Right lung (tissue), 10 donors: Measurements from ENCODE around the gene SMIM31. TPM values are rescaled to one million over a fixed set of nuclear protein-coding genes. Genes with fewer than 3 reads are reported as not detected.

Source experiments
- DNase-seq, 2 donors: peaks; one replicate each; pipeline ENCODE4 v3.0.0-alpha.2; 2013
- long read RNA-seq, 8 donors: transcript quantifications; one replicate each; lab custom pipeline, GENCODE V29; 2026
- polyA plus RNA-seq, 5 donors: library from polyadenylated mRNA; unstranded; fragments of 120-200 nt; gene quantifications; one replicate each; pipeline versions ENCODE4 v1.2.1 to v1.2.3, GENCODE V29; 2013; ENCODE audit warnings: inconsistent platforms in 1 of 5, low replicate concordance in 1 of 5; ENCODE audit not compliant: insufficient read length in 5 of 5, insufficient read depth in 1 of 5

The SMIM31 gene
- under 1 TPM; 0.09 to 0.48 (median 0.17) TPM for polyA plus RNA-seq
- long read RNA-seq, donor 1: 0 reads
- long read RNA-seq, donor 2: 0 reads
- long read RNA-seq, donor 3: 0 reads
- long read RNA-seq, donor 4: 0 reads
- long read RNA-seq, donor 5: 0 reads
- long read RNA-seq, donor 6: 0 reads
- long read RNA-seq, donor 7: 0 reads
- long read RNA-seq, donor 8: 0 reads

- no peak for DNase-seq
Observed at GRCh38 chr4:164753873-164754488, at the start of gene SMIM31. SMIM31 (plus strand) TSS chr4:164754131; CDS start chr4:164770444, 16,313 bp downstream.

- no peak for DNase-seq
Observed at GRCh38 chr4:164706675-164707074, 47.3 kb upstream of the SMIM31 start.

DNA sequence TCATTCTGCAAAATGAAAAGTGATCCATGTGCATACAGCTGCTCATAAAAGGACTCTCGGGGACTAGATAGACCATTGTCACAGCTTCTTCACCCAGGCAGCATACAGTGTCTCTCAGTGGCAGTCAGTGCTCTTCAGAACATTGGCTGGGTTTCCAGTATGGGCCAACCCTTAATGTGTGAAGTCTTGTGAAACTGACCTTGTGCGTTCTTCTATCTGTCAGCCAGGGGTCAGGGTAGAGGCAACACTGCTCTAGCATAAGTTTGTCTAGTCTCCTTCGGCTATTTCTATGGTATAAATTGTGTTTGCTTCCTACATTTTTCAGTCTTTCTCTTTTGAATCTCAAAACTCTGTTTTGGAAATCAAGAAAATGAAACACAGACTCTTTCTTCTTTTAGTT lies 37.0 kb upstream of the SMIM31 start:
- peak in 1 of 2 donors; percentile 12 for DNase-seq

DNA sequence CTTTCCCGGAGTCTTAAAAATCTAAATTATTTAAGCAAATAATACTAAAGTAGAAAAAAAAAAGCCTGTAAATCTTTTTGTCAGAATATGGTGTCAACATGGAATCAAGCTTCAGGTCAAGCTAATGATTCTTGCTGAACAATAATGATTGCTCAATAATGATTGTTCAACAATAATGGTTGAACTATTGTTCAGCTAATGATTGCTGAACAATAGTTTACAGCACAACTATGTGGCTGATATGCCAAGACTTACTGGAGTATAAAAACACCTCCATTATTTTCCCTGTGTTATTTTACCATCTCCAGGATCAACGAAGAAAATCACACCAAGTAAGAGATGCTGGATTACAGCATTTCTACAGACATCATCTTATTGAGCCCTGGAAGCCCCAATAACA lies 35.1 kb upstream of the SMIM31 start:
- DNase-seq: no peak

- DNase-seq: no peak
Observed at GRCh38 chr4:164725066-164725465, 28.9 kb upstream of the SMIM31 start.

- DNase-seq: no peak
Observed at GRCh38 chr4:164730705-164731393, 23.1 kb upstream of the SMIM31 start.

GRCh38 chr4:164731827-164732474 lies 22.0 kb upstream of the SMIM31 start:
- peak in 1 of 2 donors; percentile 55 for DNase-seq

DNA sequence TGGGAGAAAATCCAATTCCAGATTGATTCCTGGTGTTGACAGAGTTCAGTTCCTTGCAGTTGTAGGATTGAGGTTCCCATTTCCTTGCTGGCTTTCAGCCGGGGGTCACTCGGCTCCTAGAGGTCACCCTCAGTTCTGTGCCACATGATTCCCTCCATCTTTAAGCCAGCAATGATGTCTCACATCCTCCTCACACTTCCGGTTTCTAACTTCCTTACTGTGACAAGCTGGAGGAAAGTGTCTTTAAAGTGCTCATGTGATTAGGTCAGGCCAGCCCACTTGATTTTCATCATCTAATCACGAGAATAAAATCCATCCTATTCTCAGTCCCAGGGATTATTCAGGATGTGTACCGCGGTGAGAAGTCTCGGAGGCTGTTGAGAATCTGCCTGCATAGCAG lies 19.4 kb upstream of the SMIM31 start:
- DNase-seq: no peak

- DNase-seq: no peak
Observed at GRCh38 chr4:164748375-164748774, 5.6 kb upstream of the SMIM31 start.

GRCh38 chr4:164755432-164755831 lies 1.5 kb downstream of the SMIM31 start:
- no peak for DNase-seq

GRCh38 chr4:164756686-164757085 lies 2.8 kb downstream of the SMIM31 start:
- no peak for DNase-seq

GRCh38 chr4:164761241-164761640 lies 7.3 kb downstream of the SMIM31 start:
- no peak for DNase-seq

- DNase-seq: no peak
Observed at GRCh38 chr4:164761746-164762275, 7.9 kb downstream of the SMIM31 start.

- DNase-seq: no peak
Observed at GRCh38 chr4:164765096-164765495, 11.2 kb downstream of the SMIM31 start.

DNA sequence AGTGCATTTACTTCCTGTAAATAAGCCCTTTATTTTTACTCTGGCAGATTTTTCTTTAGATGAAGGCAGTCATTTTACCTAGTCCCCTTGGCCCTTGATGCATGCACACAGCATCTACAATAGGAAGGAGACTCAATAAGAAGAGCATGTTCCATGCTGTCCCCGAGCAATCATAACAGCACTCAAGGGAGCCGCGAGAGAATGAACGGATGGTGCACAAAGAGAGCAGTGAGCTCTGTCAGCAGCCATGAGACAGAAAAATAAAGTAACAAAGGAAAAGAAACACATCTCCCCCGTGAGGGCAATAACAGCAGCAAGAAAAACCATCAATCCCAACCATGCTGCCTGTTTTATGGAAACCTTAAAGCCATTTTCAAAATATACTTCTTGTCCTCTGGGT lies 11.9 kb downstream of the SMIM31 start:
- no peak for DNase-seq

GRCh38 chr4:164768516-164768915 lies 14.6 kb downstream of the SMIM31 start:
- DNase-seq: no peak

DNA sequence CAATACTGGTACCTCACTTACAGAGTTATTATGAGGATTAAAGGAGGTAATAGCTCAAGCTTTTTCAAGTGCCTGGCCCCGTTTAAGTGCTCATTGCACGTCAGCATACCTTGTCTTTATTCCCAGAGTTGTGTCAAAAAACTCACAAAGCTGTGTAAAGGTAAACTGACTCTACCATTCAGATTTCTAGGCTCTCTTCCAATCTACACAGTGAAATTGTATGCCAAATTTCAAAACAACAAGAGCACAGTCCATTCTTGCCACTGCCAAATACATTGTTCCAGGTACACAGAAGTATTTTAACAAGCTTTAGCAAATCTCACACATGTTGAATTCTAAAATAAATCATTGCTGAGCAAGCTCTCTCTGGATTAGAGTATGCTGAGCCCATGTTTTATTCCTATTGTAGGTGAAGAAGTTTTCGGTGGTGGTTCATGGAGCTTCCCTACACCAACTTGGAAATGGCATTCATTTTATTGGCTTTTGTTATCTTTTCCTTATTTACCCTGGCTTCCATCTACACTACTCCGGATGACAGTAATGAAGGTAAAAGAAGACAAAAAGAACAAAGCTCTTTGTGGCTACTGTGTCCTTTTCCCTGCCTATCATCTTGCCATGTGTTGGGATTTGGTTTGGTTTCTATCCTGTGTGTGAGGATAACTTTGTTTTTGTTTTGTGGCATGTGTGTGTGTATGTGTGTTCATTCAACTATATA lies 16.2 kb downstream of the SMIM31 start:
- DNase-seq: no peak

DNA sequence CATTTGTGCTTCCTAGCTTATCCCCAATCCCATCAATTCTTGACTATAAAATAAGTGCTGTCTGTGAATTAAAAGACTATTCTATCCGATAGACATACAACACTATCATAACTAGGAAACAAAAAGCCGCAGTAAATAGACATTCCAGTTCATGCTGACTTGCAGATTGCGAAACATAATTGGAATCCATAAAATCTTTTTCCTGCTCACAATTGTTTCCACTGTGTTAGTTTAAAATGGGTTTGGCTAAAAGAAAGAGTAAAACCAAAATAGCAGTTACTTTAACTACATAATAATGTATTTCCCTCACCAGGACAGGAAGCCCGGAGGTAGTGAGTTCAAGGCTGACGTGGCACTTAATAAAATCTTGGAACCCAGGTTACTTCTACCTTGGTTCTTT lies 17.2 kb downstream of the SMIM31 start:
- DNase-seq: no peak

- no peak for DNase-seq
Observed at GRCh38 chr4:164772076-164772475, 18.1 kb downstream of the SMIM31 start.

DNA sequence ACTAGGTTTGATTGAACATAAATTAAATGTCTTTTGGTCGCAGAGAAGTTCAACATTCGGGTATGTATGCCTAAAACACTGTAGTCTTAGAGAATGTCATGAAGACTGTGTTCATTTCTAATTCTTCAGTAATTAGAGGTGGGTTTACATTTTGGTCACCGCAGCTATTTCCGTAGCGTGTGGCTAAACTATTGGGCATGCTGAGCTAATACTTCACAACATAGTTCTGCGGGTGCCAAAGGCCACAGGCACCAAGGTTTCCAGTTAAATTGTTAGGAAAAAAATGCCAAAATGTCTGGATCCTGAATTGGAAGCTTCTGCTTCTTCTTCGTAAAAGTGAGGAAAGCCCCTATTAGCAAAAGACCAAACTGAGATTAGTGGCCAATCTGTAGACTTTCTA lies 25.1 kb downstream of the SMIM31 start:
- DNase-seq: no peak

GRCh38 chr4:164779811-164780216 lies 25.9 kb downstream of the SMIM31 start:
- DNase-seq: no peak

DNA sequence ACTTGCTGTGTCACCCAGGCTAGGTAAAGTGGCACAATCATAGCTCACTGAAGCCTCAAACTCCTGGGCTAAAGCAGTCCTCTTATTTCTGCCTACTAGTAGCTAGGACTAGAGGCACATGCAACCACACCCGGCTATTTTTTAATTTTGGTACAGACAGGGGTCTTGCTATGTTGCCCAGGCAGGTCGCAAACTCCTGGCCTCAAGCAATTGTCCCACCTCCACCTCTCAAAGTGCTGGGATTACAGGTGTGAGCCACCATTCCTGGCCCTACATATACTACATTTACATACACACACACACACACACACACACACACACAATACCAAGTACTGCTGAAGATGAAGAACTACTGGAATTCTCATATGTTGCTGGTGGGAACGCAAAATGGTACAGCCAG lies 26.9 kb downstream of the SMIM31 start:
- DNase-seq: no peak
